Caki2 (cell line): ENCODE data around the gene CMTM7. TPM values are rescaled to one million over a fixed set of nuclear protein-coding genes. Genes with fewer than 3 reads are reported as not detected.
"Not testable (repeated sequence)": the region's sequence is repeated elsewhere in the genome, so short reads cannot be mapped to it uniquely, and the experiment has no call there.

ENCODE experiments used
- DNase-seq: peaks from one replicate; pipeline ENCODE4 v3.0.0-alpha.2; 2015; ENCODE audit warnings: low read depth
- in situ Hi-C: cut with HindIII; loops from 2 replicates; pipeline ENCODE4 v1.10.0; 2016; ENCODE audit warnings: low sequenced_read_pairs, low pct_unique_long_range_greater_than_20kb, mixed read lengths
- total RNA-seq: library from RNA; depleted of rRNA; stranded (reverse); fragments of >200 nt; shearing (Covaris generic); gene quantifications from 2 replicates; pipeline ENCODE4 v1.2.3, GENCODE V29; 2014; ENCODE audit warnings: low replicate concordance

Gene CMTM7
- total RNA-seq, 1 experiment from 2014 or later = 15.5 TPM

DNA sequence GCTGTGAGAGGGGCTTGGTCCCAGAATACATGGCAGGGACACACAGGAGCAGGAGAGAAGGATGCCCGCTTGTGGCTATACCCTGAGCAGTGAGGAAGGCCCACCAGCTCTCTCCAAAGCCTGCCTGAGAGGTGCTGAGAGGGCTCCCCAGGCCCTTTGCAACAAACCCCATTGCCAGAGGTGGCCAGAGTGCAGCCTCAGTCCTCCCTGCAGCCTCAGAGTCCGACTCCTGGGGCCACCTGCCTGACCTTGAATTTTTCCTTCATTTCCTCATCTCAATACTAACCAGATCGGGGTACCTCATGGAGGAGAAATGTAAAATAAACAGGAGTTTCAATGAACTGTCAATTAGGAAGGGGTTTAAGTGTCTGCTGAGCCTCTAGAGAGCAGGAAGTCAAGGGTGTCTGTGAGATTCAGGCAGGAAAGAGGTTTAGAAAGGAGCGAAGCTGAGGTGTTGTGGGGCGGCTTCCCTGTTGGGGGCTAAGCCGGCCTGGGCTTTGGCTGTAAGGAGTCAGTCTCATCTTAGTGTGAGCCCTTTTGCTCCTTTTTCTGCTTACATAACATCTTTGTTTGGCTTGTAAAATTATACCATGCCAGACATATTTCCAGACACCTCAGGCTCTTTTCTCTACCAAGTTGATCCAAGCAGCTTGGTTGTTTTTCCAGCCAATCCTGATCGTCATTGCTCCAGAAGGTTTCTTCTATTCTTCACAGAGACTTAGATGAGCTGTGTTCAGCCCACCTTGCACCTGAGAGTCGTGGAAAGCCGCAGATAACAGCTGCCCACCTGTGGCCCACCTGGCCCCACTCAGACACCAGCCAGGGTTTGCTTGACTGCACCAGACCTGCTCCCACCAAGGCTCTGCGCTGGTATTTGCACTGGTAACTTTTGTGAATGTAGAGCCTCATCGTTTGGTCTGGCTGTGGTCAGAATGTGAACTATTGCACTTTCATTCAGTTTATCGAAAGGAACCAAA lies 36.7 kb downstream of the CMTM7 start:
- no peak for DNase-seq
- in situ Hi-C loops = no loop called here

GRCh38 chr3:32430900-32431299 lies 39.2 kb downstream of the CMTM7 start:
- no peak for DNase-seq
- in situ Hi-C loops = no loop called here

- in situ Hi-C loops = no loop called here
- no peak for DNase-seq
Observed at GRCh38 chr3:32431481-32431880, 39.8 kb downstream of the CMTM7 start.

- DNase-seq = no peak
- in situ Hi-C loops = no loop called here
Observed at GRCh38 chr3:32432045-32432710, 40.5 kb downstream of the CMTM7 start.

- DNase-seq = no peak
- in situ Hi-C loops = no loop called here
Observed at GRCh38 chr3:32432711-32433530, 41.3 kb downstream of the CMTM7 start.

GRCh38 chr3:32434206-32434605 lies 42.6 kb downstream of the CMTM7 start:
- in situ Hi-C loops = no loop called here

DNA sequence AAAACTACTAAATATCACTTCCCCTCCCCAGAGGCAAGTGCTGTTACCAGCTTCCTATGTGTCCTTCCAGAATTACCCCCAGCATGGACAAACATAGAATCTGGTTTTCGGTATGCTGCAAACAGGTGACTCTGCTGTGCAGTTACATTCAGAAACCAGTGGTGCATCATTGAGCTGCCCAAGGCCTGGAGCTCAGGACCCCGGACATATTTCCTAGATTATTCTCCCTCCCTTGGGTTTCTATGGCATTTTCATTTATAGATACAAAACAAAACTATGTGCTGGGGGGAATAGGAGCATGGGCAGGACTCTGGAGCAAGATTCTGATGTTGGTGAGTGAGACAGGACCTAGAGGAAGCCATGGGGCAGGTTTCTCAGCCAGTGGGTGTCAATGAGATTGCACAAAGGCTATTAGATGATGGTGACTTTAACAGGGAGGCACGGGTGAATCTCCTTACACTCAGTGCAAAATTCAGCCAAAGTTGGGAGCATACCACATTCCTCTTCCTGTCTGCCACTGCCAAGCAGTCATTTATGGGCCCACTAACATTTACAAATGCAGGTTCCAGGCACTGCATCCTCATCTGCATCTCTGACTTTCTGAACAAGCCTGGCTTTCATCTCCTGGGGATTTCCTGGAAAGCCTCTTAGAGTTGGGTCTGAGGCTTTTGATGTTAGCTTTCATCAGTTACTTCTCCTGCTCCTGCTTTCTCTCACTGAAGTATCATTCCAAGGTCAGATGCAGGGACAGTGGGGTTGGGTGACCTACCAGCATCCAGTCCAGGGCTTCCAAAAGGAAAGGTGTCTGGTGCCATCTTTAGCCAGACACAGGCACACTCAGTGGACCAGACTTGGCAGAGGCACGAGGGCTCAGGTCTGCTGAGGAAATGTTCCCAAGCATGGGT lies 44.5 kb downstream of the CMTM7 start:
- DNase-seq = no peak
- in situ Hi-C loops = no loop called here

More at GRCh38 chr3:32434206-32434605, 42.6 kb downstream of the CMTM7 start:
- no peak for DNase-seq

GRCh38 chr3:32436816-32437189 lies 45.1 kb downstream of the CMTM7 start:
- DNase-seq = no peak
- in situ Hi-C loops = no loop called here

- in situ Hi-C loops = no loop called here
- no peak for DNase-seq
Observed at GRCh38 chr3:32437896-32438295, 46.2 kb downstream of the CMTM7 start.

DNA sequence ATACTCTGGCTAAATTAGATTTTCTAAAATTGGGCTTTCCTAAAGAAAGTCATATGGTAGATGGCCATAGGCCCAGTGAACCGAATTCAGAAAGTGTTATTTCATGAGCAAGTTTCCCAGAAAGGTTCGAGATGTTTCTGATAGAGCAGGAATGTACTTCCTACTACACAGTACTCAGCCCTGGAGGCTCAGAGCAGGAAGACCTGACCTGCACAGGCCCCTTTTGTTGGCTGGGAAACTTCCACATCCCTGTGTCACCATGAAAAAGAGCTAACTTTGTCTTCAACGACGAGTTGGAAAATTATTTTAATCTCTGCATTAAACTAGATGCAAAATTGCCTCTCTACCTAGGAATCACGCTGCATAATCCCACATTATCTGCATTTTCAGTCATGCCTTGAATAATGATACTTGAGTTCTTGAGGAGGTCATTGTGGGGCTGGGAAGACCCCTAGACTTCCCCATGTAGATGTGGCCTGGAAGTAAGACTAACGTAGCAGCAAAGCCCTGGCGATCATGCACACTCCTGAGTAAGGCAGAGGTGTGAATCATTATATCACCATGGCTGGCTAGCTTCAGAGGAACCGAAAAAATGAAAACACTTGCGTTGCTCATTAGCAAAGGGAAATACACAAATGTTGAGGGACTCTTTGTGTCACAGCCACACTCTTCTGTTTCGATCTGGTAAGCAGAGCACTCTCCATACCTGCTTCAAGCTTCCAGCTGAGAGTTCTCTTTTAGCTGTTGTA lies 47.1 kb downstream of the CMTM7 start:
- no peak for DNase-seq
- in situ Hi-C loops = no loop called here

- DNase-seq, in situ Hi-C loops: not testable (repeated sequence)
Observed at GRCh38 chr3:32439421-32439820, 47.8 kb downstream of the CMTM7 start.

- DNase-seq = peak; percentile 10
- in situ Hi-C loops = no loop called here
Observed at GRCh38 chr3:32440611-32441350, 49.1 kb downstream of the CMTM7 start.

DNA sequence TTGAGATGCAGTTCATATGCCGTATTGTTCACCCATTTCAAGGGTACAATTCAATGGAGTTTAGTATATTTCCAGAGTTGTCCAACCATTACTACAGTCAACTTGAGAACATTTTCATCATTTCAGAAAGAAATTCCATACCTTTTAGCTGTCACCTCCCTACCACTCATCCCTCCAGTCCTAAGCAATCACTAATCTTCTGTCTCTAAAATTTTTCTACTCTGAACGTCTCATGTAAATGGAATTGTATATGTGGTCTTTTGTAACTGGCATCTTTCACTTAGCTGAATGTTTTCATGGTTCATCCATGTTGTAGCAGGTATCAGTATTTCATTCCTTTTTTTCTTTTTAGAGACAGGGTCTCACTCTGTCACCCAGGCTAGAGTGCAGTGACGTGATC lies 51.1 kb downstream of the CMTM7 start:
- in situ Hi-C loops = no loop called here
- DNase-seq = no peak

DNA sequence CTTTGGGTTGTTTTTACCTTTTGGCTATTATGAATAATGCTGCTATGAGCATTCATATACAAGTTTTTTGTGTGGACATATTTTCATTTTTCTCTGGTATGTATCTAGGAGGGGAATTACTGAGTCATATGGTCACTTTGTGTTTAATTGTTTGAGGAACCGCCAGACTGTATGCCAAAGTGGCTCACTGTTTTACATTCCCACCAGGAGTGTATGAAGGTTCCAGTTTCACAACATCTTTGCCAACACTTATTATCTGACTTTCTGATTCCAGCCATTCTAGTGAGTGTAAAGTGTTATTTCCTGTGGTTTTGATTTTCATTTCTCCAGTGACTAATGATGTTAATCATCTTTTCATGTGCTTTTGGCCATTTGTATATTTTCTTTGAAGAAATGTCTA lies 51.8 kb downstream of the CMTM7 start:
- in situ Hi-C loops = no loop called here
- DNase-seq = no peak

DNA sequence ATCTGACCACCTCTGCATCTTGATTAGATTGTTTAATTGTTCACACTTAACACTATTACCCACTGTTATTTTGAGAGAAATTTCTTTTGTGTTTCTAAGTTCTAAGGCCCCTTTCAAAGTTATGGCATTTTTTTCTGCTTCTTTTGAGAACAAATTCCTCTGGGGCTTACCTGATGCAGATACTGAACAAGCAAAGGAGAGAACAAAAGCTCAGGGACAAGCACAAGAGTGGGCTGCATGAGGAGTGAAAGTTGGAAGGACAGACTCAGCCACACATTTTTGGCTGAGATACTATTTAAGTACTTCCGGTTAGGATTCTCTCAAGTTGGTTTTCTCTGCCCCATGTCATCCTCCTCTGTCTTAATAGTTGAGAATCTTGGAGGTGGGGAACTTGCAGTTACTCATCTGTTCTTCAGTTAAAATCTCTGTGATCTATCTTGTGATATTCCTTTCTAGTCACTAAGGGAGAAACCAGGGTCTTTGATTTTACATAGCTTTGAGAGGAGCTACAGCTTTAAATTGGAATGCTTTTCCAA lies 56.3 kb downstream of the CMTM7 start:
- in situ Hi-C loops = no loop called here
- DNase-seq = no peak

DNA sequence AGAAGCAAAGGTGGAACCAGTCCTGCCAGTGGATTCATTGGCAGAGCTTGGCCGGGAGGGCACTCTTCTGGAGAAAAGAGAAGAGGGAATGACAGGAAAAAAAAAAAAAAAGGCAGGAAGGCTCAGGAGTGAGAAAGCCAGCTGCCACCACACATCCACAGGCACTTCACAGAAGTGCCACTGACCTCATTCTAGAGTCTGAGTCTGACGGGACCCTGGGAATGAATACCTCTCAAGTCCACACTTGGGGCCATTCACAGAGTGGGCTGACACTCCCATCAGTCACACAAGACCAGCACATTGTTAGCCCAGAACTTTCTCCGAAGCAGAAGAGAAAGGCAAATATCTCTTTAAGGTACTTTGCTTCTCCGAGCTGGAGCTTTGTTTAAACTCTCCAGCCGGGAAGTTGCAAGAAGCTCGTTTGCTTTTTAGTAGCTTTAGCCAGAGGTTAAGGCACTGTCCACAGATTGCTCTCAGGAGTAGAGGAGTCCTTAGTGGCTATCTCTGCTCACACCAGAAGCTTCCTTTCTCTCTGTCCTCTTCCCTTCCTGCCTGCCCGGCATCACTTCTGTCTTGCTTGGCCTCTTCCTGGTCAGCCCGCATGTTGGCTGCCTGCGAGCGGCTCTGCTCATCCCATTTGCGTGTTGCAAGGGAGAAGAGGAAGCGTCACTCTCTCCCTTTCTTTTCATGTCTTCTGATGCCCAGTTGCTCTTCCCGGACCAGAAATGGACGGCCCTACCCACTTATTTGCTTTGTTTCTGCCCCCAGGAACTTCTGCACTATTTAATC lies 57.2 kb downstream of the CMTM7 start:
- in situ Hi-C loops = no loop called here

More for the DNA sequence above, 57.2 kb downstream of the CMTM7 start:
- no peak for DNase-seq
